OCI-M2 (cell line): ENCODE data around the gene ADAMTS12.
"Not testable (repeated sequence)": the region's sequence is repeated elsewhere in the genome, so short reads cannot be mapped to it uniquely, and the experiment has no call there.

Experiments
- DNase-seq: peaks from one replicate; lab custom pipeline; 2025; ENCODE audit not compliant: unreplicated experiment; lab: John Stamatoyannopoulos, UW

Gene ADAMTS12

GRCh38 chr5:33539790-33540189 is 352.0 kb downstream of the ADAMTS12 start:
- DNase-seq, result not testable (repeated sequence)

GRCh38 chr5:33539212-33539611 is 352.6 kb downstream of the ADAMTS12 start:
- DNase-seq, result no peak

GRCh38 chr5:33538201-33538600 is 353.6 kb downstream of the ADAMTS12 start:
- DNase-seq, result no peak

GRCh38 chr5:33537240-33537639 is 354.6 kb downstream of the ADAMTS12 start:
- DNase-seq, result no peak

GRCh38 chr5:33536802-33537201 is 355.0 kb downstream of the ADAMTS12 start:
- no peak for DNase-seq

GRCh38 chr5:33531824-33532223 is 360.0 kb downstream of the ADAMTS12 start:
- no peak for DNase-seq

- no peak for DNase-seq
Measured at GRCh38 chr5:33531037-33531298, 360.8 kb downstream of the ADAMTS12 start.

- DNase-seq, result no peak
Measured at GRCh38 chr5:33530183-33531036, 361.4 kb downstream of the ADAMTS12 start.

GRCh38 chr5:33527696-33528095 is 364.1 kb downstream of the ADAMTS12 start:
- no peak for DNase-seq

- no peak for DNase-seq
Measured at GRCh38 chr5:33526755-33527154, 365.0 kb downstream of the ADAMTS12 start.

- no peak for DNase-seq
Measured at GRCh38 chr5:33524476-33524875, 367.3 kb downstream of the ADAMTS12 start.

- no peak for DNase-seq
Measured at GRCh38 chr5:33523208-33523771, 368.5 kb downstream of the ADAMTS12 start.

- DNase-seq, result no peak
Measured at GRCh38 chr5:33516421-33516820, 375.4 kb downstream of the ADAMTS12 start.

- not testable (repeated sequence) for DNase-seq
Measured at GRCh38 chr5:33515366-33515765, 376.4 kb downstream of the ADAMTS12 start.

- DNase-seq, result no peak
Measured at GRCh38 chr5:33513462-33514185, 378.2 kb downstream of the ADAMTS12 start.

- DNase-seq, result no peak
Measured at GRCh38 chr5:33509036-33509435, 382.8 kb downstream of the ADAMTS12 start.

- no peak for DNase-seq
Measured at GRCh38 chr5:33507426-33507825, 384.4 kb downstream of the ADAMTS12 start.

GRCh38 chr5:33504570-33504969 is 387.2 kb downstream of the ADAMTS12 start:
- no peak for DNase-seq

- DNase-seq, result no peak
Measured at GRCh38 chr5:33501899-33502298, 389.9 kb downstream of the ADAMTS12 start.

GRCh38 chr5:33501260-33501659 is 390.5 kb downstream of the ADAMTS12 start:
- DNase-seq, result no peak

- DNase-seq, result no peak
Measured at GRCh38 chr5:33494466-33494865, 397.3 kb downstream of the ADAMTS12 start.

GRCh38 chr5:33491941-33492340 is 399.8 kb downstream of the ADAMTS12 start:
- no peak for DNase-seq
